HG03354 (cell line): ENCODE data around the gene UMOD.

ENCODE experiments used
- ATAC-seq: cut with Tn5 transposase; IDR thresholded peaks from one replicate; pipeline ENCODE4 v1.9.1; 2021; ENCODE audit warnings: mild to moderate bottlenecking; ENCODE audit not compliant: unreplicated experiment, poor library complexity, severe bottlenecking

UMOD gene

DNA sequence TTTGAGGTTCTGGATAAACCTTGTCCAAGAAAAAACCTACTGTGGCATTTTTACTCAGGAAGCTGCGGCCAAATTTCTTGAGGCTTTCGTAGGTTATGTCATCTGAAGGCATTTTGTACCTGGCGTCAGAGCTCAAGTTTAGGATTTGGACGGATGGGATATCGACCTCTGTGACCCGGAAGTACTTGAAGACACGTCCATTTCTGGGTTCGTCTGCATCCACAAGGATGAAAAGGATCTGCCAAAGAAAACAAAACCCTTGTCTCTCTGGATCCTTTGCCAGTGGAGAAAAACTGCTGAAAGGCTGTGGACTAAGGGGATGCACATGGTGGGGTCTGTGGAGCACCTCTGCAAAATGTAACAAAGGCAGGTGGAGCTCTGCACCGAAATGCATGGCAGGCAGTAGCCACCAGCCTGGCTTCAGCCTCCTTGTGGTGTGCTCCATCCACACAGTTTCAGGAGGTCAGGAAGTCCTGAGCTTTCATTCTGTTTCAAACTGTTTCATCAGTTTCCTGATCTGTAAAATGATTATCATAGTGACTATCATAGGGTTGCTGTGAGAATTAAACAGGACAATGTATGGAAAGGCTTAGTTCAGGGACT is 17.0 kb upstream of the UMOD start:
- ATAC-seq = no peak

DNA sequence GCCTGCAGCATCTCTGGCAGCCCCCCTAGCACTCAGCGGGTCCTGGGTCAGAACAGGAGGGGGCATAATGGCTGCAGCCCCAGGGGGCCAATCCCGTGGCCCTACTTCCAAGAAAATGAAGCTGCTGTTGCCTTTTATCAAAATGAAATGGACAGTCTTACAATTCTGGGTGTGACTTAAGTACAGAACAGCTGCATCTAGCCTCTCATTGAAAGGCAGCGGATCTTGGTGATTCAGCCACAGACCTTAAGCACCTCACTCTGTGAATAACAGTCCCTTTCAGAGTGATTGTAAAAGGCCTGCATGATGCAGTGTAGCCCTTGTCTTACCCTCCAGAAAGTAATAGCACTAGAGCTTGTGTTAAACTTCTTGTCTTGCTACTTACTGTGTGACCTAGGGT is 11.5 kb upstream of the UMOD start:
- no peak for ATAC-seq

GRCh38 chr16:20363191-20363590 is 10.7 kb upstream of the UMOD start:
- no peak for ATAC-seq

GRCh38 chr16:20359997-20360396 is 7.5 kb upstream of the UMOD start:
- no peak for ATAC-seq

GRCh38 chr16:20355114-20355782 is 2.7 kb upstream of the UMOD start:
- ATAC-seq = no peak

DNA sequence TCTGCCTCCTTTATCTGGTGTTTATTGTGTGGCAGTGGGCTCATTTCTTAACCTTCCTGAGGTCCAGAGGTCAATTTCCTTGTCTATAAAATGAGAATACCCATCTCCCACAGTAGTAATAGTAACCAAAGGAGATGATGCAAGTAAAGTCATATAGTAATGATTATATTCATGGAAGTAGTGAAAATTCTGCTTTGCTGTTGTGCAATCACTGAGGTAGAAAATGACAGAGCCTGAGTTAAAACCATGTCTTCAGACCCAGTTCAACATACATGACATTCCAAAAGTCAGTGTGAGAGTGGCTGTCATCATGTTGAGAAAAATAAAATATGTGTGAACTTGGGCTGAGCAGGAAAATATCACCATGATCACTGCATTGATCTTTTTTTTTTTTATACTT is 864 bp upstream of the UMOD start:
- ATAC-seq = no peak

DNA sequence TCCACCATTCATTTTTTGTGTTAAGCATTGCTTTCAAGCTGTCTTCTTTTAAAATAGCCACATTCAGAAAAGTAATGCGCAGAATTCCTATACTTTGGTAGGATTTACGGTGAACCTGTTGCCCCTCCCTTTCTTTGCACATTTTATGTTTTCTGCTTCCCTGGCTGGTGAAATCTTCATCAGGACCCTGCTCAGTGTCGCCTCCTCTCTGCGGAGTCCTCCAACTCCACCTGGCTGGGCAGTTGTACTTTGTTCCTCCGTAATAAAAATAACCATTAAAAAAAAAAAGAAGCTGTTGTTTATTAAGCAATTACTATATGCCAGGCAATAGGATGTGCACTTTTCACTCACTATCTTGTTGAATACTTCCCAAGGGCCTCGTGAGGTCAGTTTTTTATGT is 2.9 kb downstream of the UMOD start:
- no peak for ATAC-seq

GRCh38 chr16:20348365-20349185 is 3.9 kb downstream of the UMOD start:
- ATAC-seq = no peak

GRCh38 chr16:20347666-20348364 is 4.7 kb downstream of the UMOD start:
- no peak for ATAC-seq

DNA sequence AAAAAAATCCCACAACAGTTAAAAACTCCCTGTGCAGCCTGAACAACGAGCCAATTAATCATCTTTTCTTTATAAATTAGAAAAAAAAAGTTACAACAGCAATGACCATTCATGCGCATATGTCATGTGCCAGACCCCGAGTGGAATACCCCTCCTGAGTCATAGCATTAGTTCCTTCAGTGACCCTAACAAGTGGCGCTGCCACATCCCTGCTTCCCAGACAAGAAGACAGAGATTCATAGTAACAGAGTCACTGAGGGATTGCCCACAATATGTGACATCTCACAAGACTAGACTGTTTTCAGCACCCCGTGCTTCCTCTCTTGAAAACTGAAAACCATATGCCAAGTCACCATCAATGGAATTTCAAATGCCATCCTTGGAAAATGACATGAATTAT is 7.9 kb downstream of the UMOD start:
- no peak for ATAC-seq

- no peak for ATAC-seq
Observed at GRCh38 chr16:20339744-20340143, 12.8 kb downstream of the UMOD start.

- no peak for ATAC-seq
Observed at GRCh38 chr16:20336955-20337354, 15.6 kb downstream of the UMOD start.

GRCh38 chr16:20334396-20334795 is 18.1 kb downstream of the UMOD start:
- ATAC-seq = no peak

- ATAC-seq = no peak
Observed at GRCh38 chr16:20333120-20333519, 19.4 kb downstream of the UMOD start.

GRCh38 chr16:20332411-20332810 is 20.1 kb downstream of the UMOD start:
- ATAC-seq = no peak

DNA sequence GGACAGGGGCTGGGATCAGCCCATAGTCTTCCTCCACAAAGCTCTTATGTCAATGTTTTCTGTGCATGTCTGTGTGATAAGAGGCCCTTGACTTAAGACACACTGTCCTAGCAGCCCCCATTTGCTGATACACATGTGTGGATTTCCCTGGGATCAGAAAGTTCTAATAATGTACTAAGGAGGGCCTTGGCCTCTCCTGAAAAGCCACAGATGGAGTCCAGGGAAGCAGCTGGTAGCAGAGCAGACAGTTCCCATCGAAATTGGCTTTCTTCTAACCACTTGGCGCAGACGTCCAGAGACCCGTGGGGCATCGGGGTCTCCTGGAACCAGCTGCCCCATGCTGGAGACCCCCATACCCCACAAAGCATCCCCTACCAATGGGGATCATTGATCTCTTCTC is 20.9 kb downstream of the UMOD start:
- ATAC-seq = no peak

DNA sequence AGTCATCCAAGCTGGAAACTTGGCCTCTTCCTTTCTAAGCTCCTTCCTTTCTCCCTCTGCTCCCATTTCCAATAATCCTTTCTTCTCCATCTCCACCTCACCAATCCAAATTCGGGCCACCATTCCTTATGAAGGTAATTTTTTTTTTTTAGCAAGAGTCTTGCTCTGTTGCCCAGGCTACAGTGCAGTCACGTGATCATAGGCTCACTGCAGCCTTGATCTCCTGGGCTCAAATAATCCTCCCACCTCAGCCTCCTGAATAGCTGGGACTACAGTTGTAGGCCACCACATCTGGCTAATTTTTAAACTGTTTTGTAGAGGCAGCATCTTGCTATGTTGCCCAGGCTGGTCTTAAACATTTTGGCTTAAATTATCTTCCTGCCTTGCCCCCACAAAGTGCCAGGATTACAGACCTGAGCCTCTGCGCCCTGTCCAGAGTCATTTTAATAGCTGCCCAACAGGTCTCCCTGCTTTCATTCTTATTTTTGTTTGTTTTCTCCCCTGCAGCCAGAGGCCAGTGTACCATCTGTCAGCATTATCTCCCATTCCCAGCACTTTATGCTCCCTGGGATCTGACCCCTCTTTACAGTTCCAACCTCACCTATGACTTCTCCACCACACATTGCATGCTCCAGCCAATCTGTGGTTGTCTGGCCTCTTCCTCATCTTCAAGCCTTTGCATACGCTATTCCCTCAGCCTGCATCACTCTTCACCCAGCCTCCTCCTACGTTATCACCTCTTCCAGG is 22.9 kb downstream of the UMOD start:
- ATAC-seq = no peak

DNA sequence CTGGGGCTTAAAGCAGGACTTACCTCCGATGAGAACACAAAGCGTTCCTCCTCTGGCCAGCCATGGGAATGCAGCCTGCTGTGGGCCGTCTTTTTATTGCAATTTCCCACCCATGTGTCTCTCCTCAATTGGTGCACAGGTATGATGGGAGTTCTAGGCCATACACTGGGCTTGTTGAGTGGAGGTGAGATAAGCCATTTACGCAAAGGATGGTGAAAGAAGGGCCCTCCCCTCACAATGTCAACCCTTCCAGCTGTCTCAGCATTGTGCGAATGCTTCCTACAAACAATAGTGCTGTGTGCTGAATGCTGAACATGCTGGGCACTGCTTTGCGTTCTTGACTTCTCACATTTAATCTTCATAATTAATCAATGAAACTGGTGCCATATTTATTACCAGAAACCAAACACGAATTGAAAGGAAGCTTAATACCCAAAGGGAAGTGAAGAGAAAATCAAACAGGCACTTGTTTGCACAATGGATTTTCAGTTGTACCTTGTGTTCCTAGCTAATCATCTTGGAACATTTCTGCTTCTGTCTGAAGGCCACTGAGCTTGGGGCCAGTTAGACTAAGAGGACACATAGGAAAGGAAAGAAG is 25.0 kb downstream of the UMOD start, which contains the start of gene GP2:
Gene GP2 (minus strand): TSS at position 70 of the 598 bp plus-strand sequence. CDS start 1,082 bp downstream, outside the sequence.
- ATAC-seq = no peak

DNA sequence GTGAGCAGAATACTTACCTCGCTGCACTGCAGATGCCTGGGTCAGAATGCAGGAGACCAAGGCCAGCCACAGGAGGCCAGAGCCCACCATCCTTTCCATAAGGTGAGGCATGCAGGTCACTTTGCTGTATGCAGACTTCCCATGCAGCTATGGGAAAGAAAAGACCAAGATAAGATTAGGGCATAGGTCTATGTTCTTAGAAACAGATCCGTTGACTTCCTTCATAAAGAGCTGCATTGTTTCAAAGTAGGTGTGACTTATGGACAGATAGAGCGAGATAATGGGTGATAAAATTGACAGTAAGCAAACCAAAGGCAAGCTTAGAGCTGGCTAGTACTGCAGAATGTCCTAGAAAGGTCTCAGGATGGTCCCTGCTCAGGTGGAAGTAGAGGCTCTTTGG is 26.2 kb downstream of the UMOD start:
- ATAC-seq = no peak
